HCEC 1CT (cell line): ENCODE data around the gene TRIO.

Source experiments
- DNase-seq: peaks from one replicate; pipeline ENCODE4 v3.0.0-alpha.2; 2017

TRIO gene

GRCh38 chr5:14471507-14471906 lies 328.4 kb downstream of the TRIO start:
- DNase-seq = no peak

DNA sequence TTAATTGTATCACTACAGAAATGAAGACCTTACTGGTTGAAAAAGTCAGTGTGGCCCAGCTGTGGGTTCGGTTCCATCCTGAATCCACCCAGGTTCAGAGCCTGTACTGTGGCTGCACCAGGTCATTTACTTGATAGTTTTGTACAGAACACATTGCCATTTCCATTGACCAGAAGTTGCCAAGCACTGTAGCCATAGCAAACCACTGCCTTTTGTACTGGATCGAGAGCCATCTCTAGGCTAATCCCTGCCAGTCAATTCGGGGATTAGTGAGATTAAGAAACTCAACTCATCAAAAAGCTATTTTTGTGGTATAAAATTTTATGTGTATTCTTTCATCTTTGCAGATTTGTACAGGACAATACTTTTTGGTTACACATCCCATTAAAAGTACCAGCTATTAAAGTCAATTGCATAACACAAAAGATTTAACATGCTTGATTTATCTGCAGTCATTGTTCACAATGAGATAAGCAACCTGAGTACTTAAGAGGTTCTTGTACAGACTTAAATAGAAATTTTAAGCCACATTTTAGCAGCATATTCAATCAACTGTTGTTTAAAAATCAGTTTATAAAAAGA lies 329.9 kb downstream of the TRIO start:
- no peak for DNase-seq

DNA sequence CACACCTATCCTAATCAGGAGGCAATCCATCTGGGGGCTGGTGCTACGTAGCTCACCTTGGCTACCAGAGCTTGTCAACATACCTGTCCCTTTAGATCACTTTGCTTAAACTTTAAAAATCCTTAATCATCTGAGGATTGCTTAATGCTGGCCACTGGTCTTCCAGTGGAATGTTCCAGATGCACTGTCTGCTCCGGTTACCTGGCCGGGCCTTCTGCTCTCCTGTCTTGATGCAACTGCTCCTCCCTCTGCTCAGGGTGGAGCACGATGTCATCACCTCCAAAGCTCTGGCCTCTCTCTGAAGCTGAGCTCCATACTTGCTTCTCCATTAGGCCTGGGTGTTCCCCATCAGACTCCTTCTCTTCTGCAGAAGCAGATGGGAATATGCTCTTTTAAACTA lies 331.9 kb downstream of the TRIO start:
- no peak for DNase-seq

GRCh38 chr5:14476786-14477435 lies 333.8 kb downstream of the TRIO start:
- peak; percentile 88 for DNase-seq

DNA sequence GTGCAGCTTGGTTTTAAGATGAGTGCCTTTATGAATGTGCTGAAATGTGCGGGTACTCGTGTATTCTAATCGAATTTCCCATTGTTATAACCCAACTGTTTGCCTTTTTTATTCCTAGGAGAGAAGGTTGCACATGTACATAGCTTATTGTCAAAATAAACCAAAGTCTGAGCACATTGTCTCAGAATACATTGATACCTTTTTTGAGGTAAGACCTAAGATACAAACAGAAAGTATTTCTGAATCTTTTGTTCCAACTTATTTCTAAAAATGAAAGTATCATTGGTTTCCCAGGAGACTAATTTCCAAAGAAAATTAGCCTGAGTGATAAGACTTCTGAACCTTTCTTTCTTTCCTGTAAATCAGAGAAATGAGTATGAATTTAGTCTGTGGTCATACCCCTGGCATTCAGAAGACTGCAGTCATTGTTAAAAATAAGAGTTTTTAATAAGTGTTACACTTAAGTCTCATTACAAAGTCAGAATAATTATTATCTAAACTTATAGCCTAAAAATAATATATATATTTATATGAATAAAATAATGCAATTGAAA lies 336.1 kb downstream of the TRIO start:
- DNase-seq = no peak

DNA sequence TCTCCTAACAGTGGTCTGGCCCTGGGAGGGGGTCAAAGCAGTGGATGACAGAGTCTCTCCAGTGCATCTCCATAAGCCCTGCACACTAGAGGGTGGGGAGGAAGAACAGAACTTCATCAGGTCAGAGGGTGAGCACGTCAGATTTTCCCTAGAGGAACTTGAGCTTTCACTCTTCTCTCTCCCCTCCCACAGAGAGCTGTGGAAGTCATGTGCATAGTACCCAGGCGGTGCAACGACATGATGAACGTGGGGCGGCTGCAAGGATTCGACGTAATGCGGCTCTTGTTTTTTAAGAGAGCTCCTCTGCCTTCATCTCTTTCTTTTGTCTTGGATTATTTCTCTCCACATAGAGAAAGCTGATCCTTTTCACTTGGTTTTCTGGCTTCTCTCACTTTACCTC lies 338.2 kb downstream of the TRIO start:
- DNase-seq = no peak

DNA sequence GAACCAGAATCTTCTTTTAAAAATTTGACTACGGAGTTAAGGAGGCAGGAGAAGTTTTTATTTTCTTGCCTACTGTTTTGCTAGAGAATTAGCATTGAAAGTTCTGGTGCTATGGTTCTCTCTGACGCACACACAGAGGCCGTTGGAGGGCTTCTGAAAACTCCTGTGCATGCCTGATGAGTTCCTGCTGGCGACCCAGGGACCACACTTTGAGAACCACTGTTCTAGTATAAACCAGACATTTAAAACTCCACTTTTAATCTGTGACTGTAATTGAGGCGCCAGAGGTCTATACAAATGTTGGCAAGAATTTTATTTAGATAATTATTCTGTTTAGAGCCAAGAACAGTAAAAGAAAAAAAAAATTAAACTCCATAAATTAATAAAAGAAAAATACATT lies 338.9 kb downstream of the TRIO start:
- DNase-seq = no peak

- DNase-seq = no peak
These were observed 340.5 kb downstream of the TRIO start for GRCh38 chr5:14483504-14484157.

DNA sequence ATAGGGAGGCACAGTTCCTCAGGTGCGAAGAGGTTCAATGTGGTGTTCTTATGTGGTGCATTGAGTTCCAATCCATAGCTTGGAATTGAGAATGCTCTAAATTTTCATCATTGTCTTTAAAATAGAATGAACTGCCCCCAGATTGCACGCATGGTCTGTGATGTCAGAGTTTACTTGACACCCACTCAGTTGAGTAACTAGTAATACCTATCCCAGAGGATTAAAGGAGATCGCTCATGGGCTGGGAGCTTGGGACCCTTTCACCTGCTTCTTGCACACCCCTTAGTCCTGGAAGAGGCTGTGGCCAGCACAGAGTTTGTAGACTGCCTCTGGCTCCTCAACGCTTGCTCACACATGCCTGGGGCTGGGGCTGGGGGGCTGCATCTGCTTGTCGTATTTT lies 343.3 kb downstream of the TRIO start:
- DNase-seq = no peak

GRCh38 chr5:14486996-14487896 lies 344.1 kb downstream of the TRIO start:
- no peak for DNase-seq

GRCh38 chr5:14487897-14488570 lies 344.9 kb downstream of the TRIO start:
- DNase-seq = no peak

GRCh38 chr5:14488709-14489108 lies 345.6 kb downstream of the TRIO start:
- no peak for DNase-seq

GRCh38 chr5:14489643-14490042 lies 346.5 kb downstream of the TRIO start:
- DNase-seq = no peak

DNA sequence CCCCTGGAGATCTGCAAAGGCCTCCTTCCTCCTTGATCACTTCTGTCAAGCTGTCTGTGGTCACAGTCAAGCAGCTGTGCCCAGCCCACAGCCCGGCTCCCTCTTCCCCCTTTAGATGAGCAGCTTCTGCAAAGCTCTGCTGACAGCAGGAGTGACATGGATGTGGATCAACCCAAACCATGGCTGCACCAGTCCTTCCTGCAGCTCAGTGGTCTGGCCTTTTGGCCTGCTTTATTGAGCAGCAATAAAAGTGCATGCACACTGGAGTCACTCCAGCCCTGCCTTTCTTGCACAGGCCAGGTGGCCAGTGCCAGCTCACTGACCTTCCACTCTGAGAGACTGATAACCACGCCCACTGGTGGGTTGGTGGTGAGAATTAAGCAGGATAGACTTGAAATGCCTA lies 347.2 kb downstream of the TRIO start:
- DNase-seq = no peak

- DNase-seq = peak; percentile 15
These were observed 348.1 kb downstream of the TRIO start for GRCh38 chr5:14491015-14491915.

- no peak for DNase-seq
These were observed 349.3 kb downstream of the TRIO start for GRCh38 chr5:14492331-14492964.

DNA sequence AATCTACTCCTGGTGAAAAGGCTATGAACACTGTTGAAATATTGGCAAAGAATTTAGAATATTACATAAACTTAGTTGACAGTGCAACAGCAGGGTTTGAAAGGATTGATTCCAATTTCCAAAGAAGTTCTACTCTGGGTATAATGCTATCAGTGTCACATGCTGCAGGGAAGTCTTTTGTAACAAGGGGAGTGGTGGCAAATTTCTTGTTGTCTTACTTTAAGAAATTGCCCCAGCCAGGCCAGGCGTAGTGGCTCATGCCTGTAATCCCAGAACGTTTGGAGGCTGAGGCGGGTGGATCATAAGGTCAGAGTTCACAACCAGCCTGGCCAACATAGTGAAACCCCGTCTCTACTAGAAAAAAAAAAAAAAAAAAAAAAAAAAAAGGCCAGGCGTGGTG lies 352.2 kb downstream of the TRIO start:
- no peak for DNase-seq

DNA sequence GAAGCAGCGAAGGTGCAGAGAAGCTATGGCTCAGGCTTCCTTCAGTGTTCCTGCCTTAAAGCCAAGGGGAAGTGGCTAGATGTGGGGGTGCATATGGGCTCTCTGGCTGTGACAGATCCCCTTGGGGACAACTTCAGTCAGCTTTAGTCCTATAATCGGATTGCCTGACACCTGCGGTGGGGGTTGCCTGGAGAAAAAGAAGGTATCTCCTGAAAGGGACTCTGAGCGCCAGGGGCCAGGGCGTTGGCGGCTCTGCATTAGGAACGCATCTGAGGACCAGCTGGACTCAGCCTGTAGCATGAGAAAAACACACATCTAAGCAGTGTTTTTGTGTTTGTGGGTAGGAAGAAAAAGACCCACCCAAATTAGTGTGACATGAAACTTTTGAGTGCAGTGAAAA lies 354.2 kb downstream of the TRIO start:
- DNase-seq = no peak

DNA sequence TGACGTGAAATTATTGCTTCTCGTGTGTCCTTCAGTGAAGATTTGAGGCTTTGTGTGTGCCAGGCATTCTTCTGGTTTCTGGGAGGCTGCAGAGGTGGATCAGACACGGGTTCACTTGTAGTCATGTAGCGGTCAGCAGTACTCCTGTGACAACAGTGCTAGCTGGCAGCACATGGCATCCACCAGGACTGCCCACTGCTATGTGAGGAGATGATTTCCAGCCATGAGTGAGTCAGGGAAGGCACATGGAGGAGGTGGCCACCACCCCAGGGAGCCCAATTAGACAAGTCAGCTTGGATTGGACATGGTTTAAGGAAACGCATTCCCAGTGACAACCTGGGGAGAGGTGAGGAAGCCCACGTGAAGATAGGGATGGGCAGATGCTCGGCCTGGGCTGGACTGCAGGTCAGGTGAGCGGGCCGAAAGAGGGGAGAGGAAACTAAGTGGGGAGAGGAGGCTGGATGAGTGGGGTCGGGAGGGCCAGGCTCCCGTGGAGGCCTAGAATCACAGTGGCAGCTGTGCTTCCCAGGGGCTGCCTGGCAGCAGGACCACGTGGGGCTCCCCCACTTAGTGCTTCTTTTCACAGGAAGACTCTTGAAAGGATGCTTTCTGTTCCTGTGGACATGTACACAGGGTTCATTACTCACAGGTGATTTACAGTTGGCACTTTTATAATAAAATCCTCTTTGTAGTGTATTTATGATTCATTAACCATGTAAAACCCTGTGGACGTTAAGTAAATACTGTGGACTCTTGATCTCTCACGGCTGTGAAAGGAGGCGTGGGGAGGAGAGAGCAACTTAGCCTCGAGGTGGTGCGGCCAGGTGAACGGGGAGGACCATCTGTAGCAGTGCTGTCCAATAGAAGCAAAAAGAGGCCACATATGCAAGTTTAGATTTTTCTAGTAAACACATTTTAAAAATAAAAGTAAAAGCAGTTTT lies 358.5 kb downstream of the TRIO start:
- no peak for DNase-seq

GRCh38 chr5:14502294-14502690 lies 359.1 kb downstream of the TRIO start:
- no peak for DNase-seq
